ENCODE results near the gene TCL1B.

- TF ChIP-seq POLR2AphosphoS5 (IDR thresholded peaks at IDR 0.05) (no peak), CTCF (IDR thresholded peaks at IDR 0.05) (no peak)
Measured at GRCh38 chr14:95663226-95663797, 22.9 kb upstream of the TCL1B start.

All from gastroesophageal sphincter (tissue), 3 donors.